Ovary (tissue), 9 donors: ENCODE measurements around the gene IL17RA. TPM values are rescaled to one million over a fixed set of nuclear protein-coding genes. Genes with fewer than 3 reads are reported as not detected.

Experiments
- DNase-seq, 5 donors: peaks; one replicate each; pipeline ENCODE4 v3.0.0-alpha.2; 2019 to 2020
- H3K27ac ChIP-seq, 2 donors: fragments of 200-600 bp; one replicate each; pipeline versions ENCODE4 v1.5.1 to v1.8.0; 2019 to 2022
- H3K27me3 ChIP-seq: fragments of 200-600 bp; one replicate; pipeline ENCODE4 v1.8.0; 2022
- H3K36me3 ChIP-seq: fragments of 200-600 bp; sonication (generic); one replicate; pipeline ENCODE4 v1.5.1; 2019
- H3K4me1 ChIP-seq: one replicate; pipeline ENCODE4 v1.8.1; 2013; ENCODE audit warnings: mild to moderate bottlenecking, moderate library complexity; ENCODE audit not compliant: insufficient read depth
- H3K4me3 ChIP-seq: fragments of 200-600 bp; sonication (generic); one replicate; pipeline ENCODE4 v1.5.1; 2017
- H3K9me3 ChIP-seq, 2 donors: fragments of 200-600 bp in 1 of 2; sonication (generic) in 1 of 2; one replicate each; pipeline versions ENCODE4 v1.5.1 to v1.8.1; 2013 to 2019; ENCODE audit warnings: mild to moderate bottlenecking in 1 of 2, moderate library complexity in 1 of 2
- EP300 ChIP-seq: sonication (generic); formaldehyde crosslinking; IDR thresholded peaks from one replicate; pipeline ENCODE4 v1.6.1; 2017; ENCODE audit warnings: antibody characterized with exemption
- POLR2A ChIP-seq: fragments of 450-650 bp; IDR thresholded peaks from one replicate; pipeline ENCODE4 v1.6.1; 2017; ENCODE audit warnings: antibody characterized with exemption, mild to moderate bottlenecking, moderate library complexity
- WGBS, 3 donors: extraction: QIAGEN DNeasy Blood & Tissue Kit in 1 of 3; methylation state at CpG; one replicate each; pipeline versions ENCODE4 v1.1.5 to v1.1.7; 2013 to 2017; 5-methylcytosine and 5-hydroxymethylcytosine counted together
- intact Hi-C, 4 donors: fragments of 100-400 bp; cut with DNase I; formaldehyde crosslinking; loops; one replicate each; pipeline versions ENCODE4 v1.11.0 to v1.15.1; 2022 to 2023
- polyA plus RNA-seq, 2 donors: library from polyadenylated mRNA; stranded (reverse); fragments of 200-250 nt in 1 of 2; fragments of 350-450 nt in 1 of 2; fragmentation: Illumina TruSeq in 1 of 2; extraction: RNeasy Lipid Tissue Mini Kit (QIAGEN cat#74804) in 1 of 2; gene quantifications; one replicate each; pipeline ENCODE4 v1.2.3, GENCODE V29; 2013 to 2014
- total RNA-seq, 7 donors: library from RNA; depleted of rRNA in 2 of 7; stranded (reverse); fragments of >200 nt in 2 of 7; fragmentation: NEBNext Ultra II Directional in 3 of 7; extraction: Animal tissue kit (Norgen Biotek cat#: 25700) in 3 of 7; gene quantifications; one replicate each; pipeline versions ENCODE4 v1.1.0 to v1.2.4, GENCODE V29; 2016 to 2023
- TF ChIP-seq, protein P1 (sequence below), 3 donors: fragments of 450-650 bp in 2 of 3; fragments of 200-600 bp in 1 of 3; IDR thresholded peaks; one replicate each; pipeline versions ENCODE4 v1.5.1 to v1.8.0; 2016 to 2022; ENCODE audit warnings: antibody characterized with exemption in 3 of 3, mild to moderate bottlenecking in 1 of 3
- donor health status: DM: no; HTN: no; CAD: no; lungs with moderate emphysema.
- donor health status: DM: no; HTN: no; CAD: no.
- donor health status: Bipolar disorder and iron deficiency.
- donor health status: DM: yes; HTN: yes; CAD: no.
- donor health status: DM: no; HTN: no; CAD: no.
- donor health status: DM: yes; HTN: yes; CAD: no.

The IL17RA gene
- total and polyA plus RNA-seq, 9 donors, result 6.4 to 18.1 (median 13.1) TPM

DNA sequence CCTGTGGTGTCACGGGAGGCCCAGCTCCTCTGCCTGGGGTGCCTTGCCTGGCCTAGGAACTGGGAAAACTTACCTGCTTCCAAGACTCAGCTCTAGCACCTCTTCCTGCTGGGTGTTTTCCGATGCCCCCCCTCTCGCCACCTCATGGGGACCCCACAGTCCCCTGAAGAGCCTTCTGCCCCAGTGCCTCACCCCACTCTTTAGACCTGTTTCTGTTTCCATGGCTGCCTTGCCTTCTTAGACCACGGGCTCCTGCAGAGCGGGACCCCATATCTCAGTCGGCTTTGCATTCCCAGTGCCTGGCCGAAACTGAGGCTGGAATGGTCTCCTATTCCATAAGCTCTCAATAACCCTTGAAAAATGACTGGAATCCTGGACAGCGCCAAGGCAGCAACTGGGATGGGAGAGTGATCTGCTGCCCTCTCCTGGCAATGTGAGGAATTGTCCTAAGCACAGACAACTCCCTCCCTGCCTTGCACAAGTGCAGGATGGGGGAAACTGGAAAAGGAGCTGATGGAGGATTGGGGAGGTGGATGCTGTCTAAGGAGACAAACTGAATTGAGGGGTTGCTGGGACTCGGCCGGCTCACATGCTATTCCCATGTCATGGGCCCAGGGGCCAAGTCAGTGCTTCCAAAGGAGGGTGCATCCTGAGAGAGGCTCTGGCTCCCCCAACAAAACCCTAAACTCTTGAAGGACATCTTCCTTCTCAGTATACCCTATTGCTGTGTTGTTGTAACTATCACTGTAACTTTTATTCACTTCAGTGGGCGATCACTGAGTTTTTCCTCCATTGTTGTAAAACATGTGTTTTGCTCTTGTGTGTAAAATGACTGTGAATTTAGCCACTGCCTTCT is 26.6 kb upstream of the IL17RA start:
- H3K27me3 ChIP-seq, result no peaks in the 10 kb centered on the region
- no peak overlapping the region for H3K4me3 ChIP-seq
- intact Hi-C loops, result loop anchor here in 1 of 4 donors (5.0 kb wide), 1 partner anchor 141 kb away; no protein-coding TSS in a partner anchor
- H3K36me3 ChIP-seq, result no peaks in the 10 kb centered on the region
- TF ChIP-seq, protein P1, sequence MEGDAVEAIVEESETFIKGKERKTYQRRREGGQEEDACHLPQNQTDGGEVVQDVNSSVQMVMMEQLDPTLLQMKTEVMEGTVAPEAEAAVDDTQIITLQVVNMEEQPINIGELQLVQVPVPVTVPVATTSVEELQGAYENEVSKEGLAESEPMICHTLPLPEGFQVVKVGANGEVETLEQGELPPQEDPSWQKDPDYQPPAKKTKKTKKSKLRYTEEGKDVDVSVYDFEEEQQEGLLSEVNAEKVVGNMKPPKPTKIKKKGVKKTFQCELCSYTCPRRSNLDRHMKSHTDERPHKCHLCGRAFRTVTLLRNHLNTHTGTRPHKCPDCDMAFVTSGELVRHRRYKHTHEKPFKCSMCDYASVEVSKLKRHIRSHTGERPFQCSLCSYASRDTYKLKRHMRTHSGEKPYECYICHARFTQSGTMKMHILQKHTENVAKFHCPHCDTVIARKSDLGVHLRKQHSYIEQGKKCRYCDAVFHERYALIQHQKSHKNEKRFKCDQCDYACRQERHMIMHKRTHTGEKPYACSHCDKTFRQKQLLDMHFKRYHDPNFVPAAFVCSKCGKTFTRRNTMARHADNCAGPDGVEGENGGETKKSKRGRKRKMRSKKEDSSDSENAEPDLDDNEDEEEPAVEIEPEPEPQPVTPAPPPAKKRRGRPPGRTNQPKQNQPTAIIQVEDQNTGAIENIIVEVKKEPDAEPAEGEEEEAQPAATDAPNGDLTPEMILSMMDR (IDR thresholded peaks at IDR 0.05), result peak; percentile 49 to 63 (median 61)
- TF ChIP-seq POLR2A, result no peak
- no peak overlapping the region for H3K27ac ChIP-seq
- H3K9me3 ChIP-seq, result no peaks in the 10 kb centered on the region
- 26 to 32% (median 31%) methylated on average over 11 of the region's 11 CpGs for WGBS, 3 donors
- no peaks in the 10 kb centered on the region for H3K4me1 ChIP-seq
- DNase-seq, result peak; percentile 57 to 68 (median 60)

DNA sequence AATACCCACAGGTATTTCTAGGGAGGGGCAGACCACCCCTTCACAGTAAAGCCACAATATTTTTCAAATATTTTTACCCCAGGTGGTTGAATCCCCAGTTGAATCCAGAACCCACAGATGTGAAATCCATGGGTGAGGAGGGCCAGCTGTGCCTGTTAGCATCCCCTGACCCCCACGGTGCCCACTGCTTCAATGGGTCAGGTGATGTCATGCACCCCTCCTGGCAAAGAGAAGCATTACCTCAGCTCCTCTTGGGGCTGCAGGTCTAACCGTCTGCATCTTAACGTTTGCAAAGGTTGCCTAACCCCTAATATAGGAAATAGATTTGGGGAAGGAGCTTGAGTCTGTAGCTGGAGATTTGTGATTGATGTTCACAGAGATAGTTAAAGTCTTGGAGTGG is 24.7 kb upstream of the IL17RA start:
- WGBS, 3 donors, result 40 to 54% (median 53%) methylated on average over 3 of the region's 3 CpGs
- TF ChIP-seq POLR2A, result no peak
- TF ChIP-seq EP300, result no peak
- TF ChIP-seq, protein P1 (IDR thresholded peaks at IDR 0.05), result no peak
- intact Hi-C loops, result no loop called here

DNA sequence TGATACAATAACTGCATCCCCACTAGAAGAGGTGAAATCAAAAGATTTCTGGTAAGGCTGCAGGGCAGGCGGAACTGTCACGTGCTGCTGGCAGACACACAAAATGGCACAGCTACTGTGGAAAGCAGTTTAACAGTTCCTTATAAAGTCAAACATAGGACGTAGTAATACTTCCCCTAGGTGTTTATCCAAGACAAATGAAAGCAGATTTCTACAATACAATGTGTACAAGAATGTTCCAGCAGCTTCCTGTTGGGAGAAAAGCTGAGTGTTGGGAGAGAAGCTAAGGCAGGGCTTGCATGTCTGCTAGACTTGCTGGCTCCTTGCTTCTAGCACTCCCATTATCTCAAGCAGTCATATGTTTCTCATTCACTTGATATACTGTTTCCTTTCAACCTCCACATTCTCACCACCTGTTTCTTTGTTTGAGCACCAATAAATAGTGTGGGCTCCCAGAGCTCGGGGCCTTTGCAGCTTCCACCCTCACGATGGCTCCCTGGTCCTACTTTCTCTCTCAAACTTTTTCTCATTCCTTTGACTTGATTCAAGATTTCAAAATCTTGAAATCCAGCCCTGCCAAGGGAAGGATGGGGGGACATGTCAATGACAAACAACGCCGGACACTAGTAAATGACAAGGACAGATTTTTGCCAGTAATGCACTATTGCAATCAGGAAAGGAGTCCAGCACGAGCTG is 21.2 kb upstream of the IL17RA start:
- no peak for TF ChIP-seq EP300
- TF ChIP-seq POLR2A, result no peak
- 19 to 28% (median 27%) methylated on average over 8 of the region's 8 CpGs for WGBS, 3 donors
- Histone ChIP-seq H3K36me3 (no peaks in the 10 kb centered on the region), H3K4me1 (peaks cover 4% of the 10 kb centered on the region), H3K27ac (no peak overlapping the region), H3K27me3 (no peaks in the 10 kb centered on the region), H3K4me3 (no peak overlapping the region), H3K9me3 (no peaks in the 10 kb centered on the region)
- peak in 3 of 5 donors; percentile 26 to 38 (median 37) for DNase-seq
- intact Hi-C loops, result no loop called here

More for the DNA sequence above, 24.7 kb upstream of the IL17RA start:
- Histone ChIP-seq H3K27ac (no peak overlapping the region), H3K4me1 (no peaks in the 10 kb centered on the region), H3K36me3 (no peaks in the 10 kb centered on the region), H3K9me3 (no peaks in the 10 kb centered on the region), H3K4me3 (no peak overlapping the region), H3K27me3 (no peaks in the 10 kb centered on the region)
- DNase-seq, result no peak

DNA sequence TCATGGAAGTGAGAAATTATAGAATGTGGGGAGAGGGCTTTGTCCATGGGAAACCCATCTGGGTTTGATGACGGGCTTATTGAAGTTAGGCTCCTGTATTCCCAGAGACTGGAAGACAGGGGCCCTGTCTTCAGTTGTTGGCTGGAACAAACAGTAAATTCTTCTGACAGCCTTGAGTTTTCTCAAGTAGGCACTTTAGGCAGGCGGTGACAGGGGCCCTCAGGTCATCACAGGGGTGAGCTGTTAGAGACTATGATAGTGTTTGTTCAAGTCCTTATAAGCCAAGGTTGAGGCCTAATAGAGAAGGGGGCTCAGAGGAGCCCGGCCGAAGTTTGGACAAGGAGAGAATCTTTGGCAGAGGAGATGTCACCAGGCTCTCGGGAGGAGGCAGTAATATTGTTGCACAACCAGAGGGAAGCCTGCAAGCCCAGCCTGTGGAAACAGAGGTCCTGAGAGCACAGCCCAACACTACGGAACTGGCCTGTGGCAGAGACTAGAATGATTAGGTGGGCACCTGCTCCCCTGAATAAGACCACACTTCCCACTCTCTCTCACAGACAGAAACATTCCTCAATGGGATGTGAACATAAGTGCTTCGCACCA is 20.2 kb upstream of the IL17RA start:
- Histone ChIP-seq H3K4me3 (no peak overlapping the region), H3K4me1 (peaks cover 4% of the 10 kb centered on the region), H3K36me3 (no peaks in the 10 kb centered on the region), H3K27ac (no peak overlapping the region), H3K27me3 (no peaks in the 10 kb centered on the region), H3K9me3 (no peaks in the 10 kb centered on the region)
- TF ChIP-seq, protein P1 (IDR thresholded peaks at IDR 0.05), result no peak
- no peak for TF ChIP-seq POLR2A
- no peak for TF ChIP-seq EP300
- intact Hi-C loops, result no loop called here
- 75 to 83% (median 79%) methylated on average over 7 of the region's 7 CpGs for whole genome bisulfite sequencing, 3 donors
- DNase-seq, result no peak
